Esophagus squamous epithelium (tissue), 4 donors: ENCODE measurements around the gene PPP2R3B.

ENCODE experiments used
- CTCF ChIP-seq, 6 experiments: fragments of 450-650 bp in 4 of 6; fragments of 200-600 bp in 2 of 6; sonication (generic) in 2 of 6; IDR thresholded peaks; one replicate each; pipeline ENCODE4 v1.5.1; 2016 to 2019; ENCODE audit warnings: antibody characterized with exemption in 6 of 6, mild to moderate bottlenecking in 4 of 6, moderate library complexity in 4 of 6
- POLR2A ChIP-seq, 4 donors: fragments of 450-650 bp; IDR thresholded peaks; one replicate each; pipeline ENCODE4 v1.6.1; 2017; ENCODE audit warnings: antibody characterized with exemption in 4 of 4, mild to moderate bottlenecking in 4 of 4, moderate library complexity in 3 of 4

GRCh38 chrX:418927-419729, 32.4 kb upstream of the PPP2R3B start:
- TF ChIP-seq CTCF (IDR thresholded peaks at IDR 0.05) (no peak), POLR2A (IDR thresholded peaks at IDR 0.05) (no peak)
